Prostate gland (tissue), 2 donors: ENCODE measurements around the gene WDR82. TPM values are rescaled to one million over a fixed set of nuclear protein-coding genes. Genes with fewer than 3 reads are reported as not detected.

Experiments
- DNase-seq: peaks from one replicate; pipeline ENCODE4 v3.0.0-alpha.2; 2019; ENCODE audit warnings: low spot score
- H3K27ac ChIP-seq, 2 donors: fragments of 200-600 bp; sonication (generic); 2 replicates each; pipeline ENCODE4 v1.5.1; 2017 to 2019
- H3K27me3 ChIP-seq: fragments of 200-600 bp; sonication (generic); replicated peaks from 2 replicates; pipeline ENCODE4 v1.5.1; 2019; ENCODE audit not compliant: insufficient read depth
- H3K36me3 ChIP-seq, 2 donors: fragments of 200-600 bp; sonication (generic); 1 replicate in 1 of 2; 2 replicates in 1 of 2; pipeline versions ENCODE4 v1.5.1 to v1.8.1; 2017 to 2019
- H3K4me1 ChIP-seq: fragments of 200-600 bp; sonication (generic); replicated peaks from 2 replicates; pipeline ENCODE4 v1.5.1; 2019
- H3K4me3 ChIP-seq, 2 donors: fragments of 200-600 bp; sonication (generic); 2 replicates each; pipeline ENCODE4 v1.5.1; 2017 to 2019
- H3K9me3 ChIP-seq: fragments of 200-600 bp; sonication (generic); 2 replicates; pipeline ENCODE4 v1.5.1; 2017
- POLR2A ChIP-seq: fragments of 450-650 bp; IDR thresholded peaks from one replicate; pipeline ENCODE4 v1.6.1; 2016; ENCODE audit warnings: antibody characterized with exemption, mild to moderate bottlenecking
- POLR2AphosphoS5 ChIP-seq: sonication (generic); formaldehyde crosslinking; IDR thresholded peaks from one replicate; pipeline ENCODE4 v1.6.1; 2017; ENCODE audit warnings: antibody characterized with exemption
- WGBS: methylation state at CpG from one replicate; pipeline ENCODE4 v1.1.5; 2018; 5-methylcytosine and 5-hydroxymethylcytosine counted together
- intact Hi-C: fragments of 100-400 bp; cut with DNase I; formaldehyde crosslinking; loops from one replicate; pipeline ENCODE4 v1.14.2; 2022
- total RNA-seq, 2 donors: library from RNA; depleted of rRNA; stranded (reverse); fragments of >200 nt; gene quantifications; one replicate each; pipeline ENCODE4 v1.1.0, GENCODE V29; 2016
- TF ChIP-seq, protein P1 (sequence below), 4 experiments: fragments of 200-600 bp in 2 of 4; fragments of 450-650 bp in 2 of 4; sonication (generic) in 2 of 4; IDR thresholded peaks; 1 replicate in 3 of 4; 2 replicates in 1 of 4; pipeline ENCODE4 v1.5.1; 2016 to 2019; ENCODE audit warnings: antibody characterized with exemption in 4 of 4, mild to moderate bottlenecking in 2 of 4, moderate library complexity in 2 of 4

WDR82 gene
- total RNA-seq, 2 donors from 2014 or later, result 52.4 to 86.9 TPM

GRCh38 chr3:52259448-52259847 is 19.0 kb downstream of the WDR82 start:
- Histone ChIP-seq H3K36me3 (peaks cover 15 to 45% of the 10 kb centered on the region in 2 donors), H3K27me3 (no peaks in the 10 kb centered on the region), H3K9me3 (no peaks in the 10 kb centered on the region), H3K4me1 (peaks cover 13% of the 10 kb centered on the region), H3K4me3 (no peak overlapping the region), H3K27ac (no peak overlapping the region)
- 89% methylated on average over 4 of the region's 4 CpGs for WGBS
- TF ChIP-seq, protein P1, sequence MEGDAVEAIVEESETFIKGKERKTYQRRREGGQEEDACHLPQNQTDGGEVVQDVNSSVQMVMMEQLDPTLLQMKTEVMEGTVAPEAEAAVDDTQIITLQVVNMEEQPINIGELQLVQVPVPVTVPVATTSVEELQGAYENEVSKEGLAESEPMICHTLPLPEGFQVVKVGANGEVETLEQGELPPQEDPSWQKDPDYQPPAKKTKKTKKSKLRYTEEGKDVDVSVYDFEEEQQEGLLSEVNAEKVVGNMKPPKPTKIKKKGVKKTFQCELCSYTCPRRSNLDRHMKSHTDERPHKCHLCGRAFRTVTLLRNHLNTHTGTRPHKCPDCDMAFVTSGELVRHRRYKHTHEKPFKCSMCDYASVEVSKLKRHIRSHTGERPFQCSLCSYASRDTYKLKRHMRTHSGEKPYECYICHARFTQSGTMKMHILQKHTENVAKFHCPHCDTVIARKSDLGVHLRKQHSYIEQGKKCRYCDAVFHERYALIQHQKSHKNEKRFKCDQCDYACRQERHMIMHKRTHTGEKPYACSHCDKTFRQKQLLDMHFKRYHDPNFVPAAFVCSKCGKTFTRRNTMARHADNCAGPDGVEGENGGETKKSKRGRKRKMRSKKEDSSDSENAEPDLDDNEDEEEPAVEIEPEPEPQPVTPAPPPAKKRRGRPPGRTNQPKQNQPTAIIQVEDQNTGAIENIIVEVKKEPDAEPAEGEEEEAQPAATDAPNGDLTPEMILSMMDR (IDR thresholded peaks at IDR 0.05), result no peak
- TF ChIP-seq POLR2A, result no peak
- TF ChIP-seq POLR2AphosphoS5, result no peak
- intact Hi-C loops, result no loop called here
- DNase-seq, result no peak

DNA sequence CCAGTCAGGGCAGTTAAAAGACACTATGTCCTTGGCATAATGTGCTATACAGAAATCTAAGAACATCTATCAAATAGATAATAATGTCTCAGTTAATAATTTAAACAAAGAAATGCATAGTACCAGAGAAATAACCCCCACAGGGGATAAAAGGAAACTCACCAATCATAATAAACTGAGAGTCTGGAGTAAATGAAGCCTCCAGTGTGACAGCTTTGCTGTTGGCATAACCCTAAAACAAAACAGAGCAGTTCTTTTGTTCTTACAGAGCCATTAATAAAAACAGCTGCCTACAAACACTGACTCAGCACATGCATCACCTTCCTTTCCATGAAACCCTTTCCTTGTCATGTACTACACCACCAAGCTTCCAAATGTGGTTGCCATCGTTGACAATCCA is 19.4 kb downstream of the WDR82 start:
- 57% methylated on average over 1 of the region's 1 CpG for WGBS
- Histone ChIP-seq H3K27ac (no peak overlapping the region), H3K27me3 (no peaks in the 10 kb centered on the region), H3K36me3 (peaks cover 15 to 45% of the 10 kb centered on the region in 2 donors), H3K9me3 (no peaks in the 10 kb centered on the region), H3K4me1 (peaks cover 13% of the 10 kb centered on the region), H3K4me3 (no peak overlapping the region)
- TF ChIP-seq POLR2A (no peak), POLR2AphosphoS5 (no peak)
- TF ChIP-seq, protein P1 (IDR thresholded peaks at IDR 0.05), result no peak
- DNase-seq, result no peak
- intact Hi-C loops, result no loop called here

GRCh38 chr3:52257911-52258310 is 20.5 kb downstream of the WDR82 start:
- 65% methylated on average over 4 of the region's 4 CpGs for WGBS

GRCh38 chr3:52256622-52257021 is 21.8 kb downstream of the WDR82 start:
- Histone ChIP-seq H3K36me3 (peaks cover 15 to 45% of the 10 kb centered on the region in 2 donors), H3K27me3 (no peaks in the 10 kb centered on the region), H3K4me3 (no peak overlapping the region), H3K27ac (no peak overlapping the region), H3K4me1 (no peaks in the 10 kb centered on the region), H3K9me3 (no peaks in the 10 kb centered on the region)
- 67% methylated on average over 4 of the region's 4 CpGs for WGBS
- intact Hi-C loops, result no loop called here
- TF ChIP-seq, protein P1 (IDR thresholded peaks at IDR 0.05), result no peak
- TF ChIP-seq POLR2A (no peak), POLR2AphosphoS5 (no peak)
- DNase-seq, result no peak

More at GRCh38 chr3:52257911-52258310, 20.5 kb downstream of the WDR82 start:
- H3K36me3 ChIP-seq, result peaks cover 15 to 45% of the 10 kb centered on the region in 2 donors
- no peaks in the 10 kb centered on the region for H3K27me3 ChIP-seq
- no peaks in the 10 kb centered on the region for H3K9me3 ChIP-seq
- no peak overlapping the region for H3K4me3 ChIP-seq
- TF ChIP-seq POLR2AphosphoS5, result no peak
- TF ChIP-seq POLR2A, result no peak
- TF ChIP-seq, protein P1 (IDR thresholded peaks at IDR 0.05), result no peak
- no peak overlapping the region for H3K27ac ChIP-seq
- H3K4me1 ChIP-seq, result peaks cover 3% of the 10 kb centered on the region
- DNase-seq, result no peak
- intact Hi-C loops, result no loop called here

GRCh38 chr3:52256159-52256558 is 22.3 kb downstream of the WDR82 start:
- no peaks in the 10 kb centered on the region for H3K4me1 ChIP-seq
- TF ChIP-seq, protein P1 (IDR thresholded peaks at IDR 0.05), result no peak
- TF ChIP-seq POLR2A (no peak), POLR2AphosphoS5 (no peak)
- no peaks in the 10 kb centered on the region for H3K9me3 ChIP-seq
- no peak overlapping the region for H3K27ac ChIP-seq
- intact Hi-C loops, result no loop called here
- 91% methylated on average over 3 of the region's 3 CpGs for WGBS
- H3K4me3 ChIP-seq, result no peak overlapping the region
- H3K36me3 ChIP-seq, result peaks cover 13 to 40% of the 10 kb centered on the region in 2 donors
- H3K27me3 ChIP-seq, result no peaks in the 10 kb centered on the region
- no peak for DNase-seq
